ENCODE data around the gene CFAP97D2. TPM values are rescaled to one million over a fixed set of nuclear protein-coding genes. Genes with fewer than 3 reads are reported as not detected.

Gene CFAP97D2
- total and polyA plus RNA-seq, 4 donors = not detected

- 40 to 51% methylated on average over 4 of the region's 4 CpGs for WGBS, 2 donors
- no peaks in the 10 kb centered on the region for H3K27me3 ChIP-seq (ENCODE audit: control insufficient read depth in 1 of 2, insufficient read depth in 2 of 2, low read length in 1 of 2)
- no peak overlapping the region for H3K27ac ChIP-seq (ENCODE audit: low read depth in 1 of 2, low read length in 2 of 2)
- intact Hi-C loops (cut with DNase I) = loop anchor here (5.0 kb wide), 3 partner anchors 162 to 417 kb away; no protein-coding TSS in a partner anchor
- H3K36me3 ChIP-seq (ENCODE audit: control insufficient read depth in 1 of 2, insufficient read depth in 2 of 2, low read length in 1 of 2) = no peaks in the 10 kb centered on the region
- no peaks in the 10 kb centered on the region for H3K4me1 ChIP-seq (ENCODE audit: control insufficient read depth in 1 of 2, insufficient read depth in 2 of 2, low read length in 2 of 2)
- no peaks in the 10 kb centered on the region for H3K9me3 ChIP-seq (ENCODE audit: control insufficient read depth, low read length)
- no peak overlapping the region for H3K4me3 ChIP-seq (ENCODE audit: low read length in 2 of 2)
- DNase-seq (no peak), ATAC-seq (ENCODE audit: low FRiP score) (no peak)
Measured at GRCh38 chr13:114229506-114229905, 50.4 kb downstream of the CFAP97D2 start.

DNA sequence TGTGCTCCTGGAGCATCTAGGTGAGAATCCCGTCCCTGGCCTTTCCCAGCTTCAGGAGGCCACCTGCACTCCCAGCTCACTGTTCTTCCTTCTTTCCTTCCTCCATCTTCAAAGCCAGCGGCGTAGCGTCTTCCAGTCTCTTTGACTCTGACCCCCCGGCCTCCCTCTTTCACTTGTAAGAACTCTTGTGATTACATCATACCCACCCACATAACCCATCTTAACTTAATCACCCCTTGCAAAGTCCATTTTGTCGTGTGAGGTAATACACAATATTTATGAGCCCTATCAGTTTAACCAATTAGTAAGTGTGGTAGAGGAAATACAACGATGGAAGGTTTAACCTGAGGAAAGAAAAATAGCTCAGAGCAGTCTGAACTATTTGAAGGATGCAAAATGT, 51.1 kb downstream of the CFAP97D2 start:
- DNase-seq = no peak
- WGBS, 2 donors = 24 to 29% methylated on average over 7 of the region's 7 CpGs

GRCh38 chr13:114230575-114230974, 51.5 kb downstream of the CFAP97D2 start:
- Histone ChIP-seq H3K27me3 (ENCODE audit: control insufficient read depth in 1 of 2, insufficient read depth in 2 of 2, low read length in 1 of 2) (no peaks in the 10 kb centered on the region), H3K27ac (ENCODE audit: low read depth in 1 of 2, low read length in 2 of 2) (no peak overlapping the region), H3K9me3 (ENCODE audit: control insufficient read depth, low read length) (no peaks in the 10 kb centered on the region), H3K36me3 (ENCODE audit: control insufficient read depth in 1 of 2, insufficient read depth in 2 of 2, low read length in 1 of 2) (no peaks in the 10 kb centered on the region), H3K4me3 (ENCODE audit: low read length in 2 of 2) (no peak overlapping the region), H3K4me1 (ENCODE audit: control insufficient read depth in 1 of 2, insufficient read depth in 2 of 2, low read length in 2 of 2) (no peaks in the 10 kb centered on the region)
- WGBS, 2 donors = 15 to 21% methylated on average over 3 of the region's 3 CpGs
- ATAC-seq (ENCODE audit: low FRiP score) = no peak
- DNase-seq = no peak
- intact Hi-C loops (cut with DNase I) = no loop called here

More for the DNA sequence above, 51.1 kb downstream of the CFAP97D2 start:
- H3K4me3 ChIP-seq (ENCODE audit: low read length in 2 of 2) = no peak overlapping the region
- intact Hi-C loops (cut with DNase I) = no loop called here
- H3K36me3 ChIP-seq (ENCODE audit: control insufficient read depth in 1 of 2, insufficient read depth in 2 of 2, low read length in 1 of 2) = no peaks in the 10 kb centered on the region
- H3K9me3 ChIP-seq (ENCODE audit: control insufficient read depth, low read length) = no peaks in the 10 kb centered on the region
- H3K4me1 ChIP-seq (ENCODE audit: control insufficient read depth in 1 of 2, insufficient read depth in 2 of 2, low read length in 2 of 2) = no peaks in the 10 kb centered on the region
- no peak for ATAC-seq (ENCODE audit: low FRiP score)
- H3K27me3 ChIP-seq (ENCODE audit: control insufficient read depth in 1 of 2, insufficient read depth in 2 of 2, low read length in 1 of 2) = no peaks in the 10 kb centered on the region
- H3K27ac ChIP-seq (ENCODE audit: low read depth in 1 of 2, low read length in 2 of 2) = no peak overlapping the region

DNA sequence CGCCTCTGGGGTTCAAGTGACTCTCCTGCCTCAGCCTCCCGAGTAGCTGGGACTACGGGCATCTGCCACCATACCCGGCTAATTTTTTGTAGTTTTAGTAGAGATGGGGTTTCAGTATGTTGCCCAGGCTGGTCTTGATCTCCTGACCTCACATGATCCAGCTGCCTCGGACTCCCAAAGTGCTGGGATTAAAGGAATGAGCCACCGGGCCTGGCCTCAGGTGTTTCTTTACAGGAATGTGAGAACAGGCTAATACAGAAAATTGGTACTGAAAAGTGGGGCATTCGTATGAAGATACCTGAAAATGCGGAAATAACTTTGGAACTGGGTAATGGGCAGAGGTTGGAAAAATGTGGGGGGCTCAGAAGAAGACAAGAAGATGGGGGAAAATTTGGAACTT, 52.8 kb downstream of the CFAP97D2 start:
- ATAC-seq (ENCODE audit: low FRiP score) (no peak), DNase-seq (no peak)
- Histone ChIP-seq H3K27me3 (ENCODE audit: control insufficient read depth in 1 of 2, insufficient read depth in 2 of 2, low read length in 1 of 2) (no peaks in the 10 kb centered on the region), H3K36me3 (ENCODE audit: control insufficient read depth in 1 of 2, insufficient read depth in 2 of 2, low read length in 1 of 2) (no peaks in the 10 kb centered on the region), H3K9me3 (ENCODE audit: control insufficient read depth, low read length) (no peaks in the 10 kb centered on the region), H3K27ac (ENCODE audit: low read depth in 1 of 2, low read length in 2 of 2) (no peak overlapping the region), H3K4me1 (ENCODE audit: control insufficient read depth in 1 of 2, insufficient read depth in 2 of 2, low read length in 2 of 2) (no peaks in the 10 kb centered on the region), H3K4me3 (ENCODE audit: low read length in 2 of 2) (no peak overlapping the region)
- intact Hi-C loops (cut with DNase I) = no loop called here
- 79 to 83% methylated on average over 8 of the region's 8 CpGs for WGBS, 2 donors

DNA sequence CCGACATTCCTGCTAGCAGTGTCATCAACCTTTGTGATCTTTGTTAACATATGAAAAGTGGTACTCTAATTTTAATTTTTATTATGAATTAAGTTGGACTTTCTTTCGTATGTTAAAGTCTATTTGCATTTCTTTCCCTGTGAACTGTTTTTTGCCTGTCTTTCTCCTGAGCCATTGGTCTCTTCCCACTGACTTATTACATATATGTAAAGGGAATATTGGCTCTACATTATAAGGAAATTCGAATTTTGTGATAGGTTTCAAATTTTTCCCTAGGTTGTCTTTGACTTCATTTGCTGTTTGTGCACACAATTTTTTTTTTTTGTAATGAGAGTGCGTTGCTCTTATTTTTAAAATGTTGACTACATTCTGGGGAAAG, 55.2 kb downstream of the CFAP97D2 start:
- Histone ChIP-seq H3K36me3 (ENCODE audit: control insufficient read depth in 1 of 2, insufficient read depth in 2 of 2, low read length in 1 of 2) (peaks cover 0 to 5% of the 10 kb centered on the region in 2 donors), H3K27me3 (ENCODE audit: control insufficient read depth in 1 of 2, insufficient read depth in 2 of 2, low read length in 1 of 2) (no peaks in the 10 kb centered on the region), H3K9me3 (ENCODE audit: control insufficient read depth, low read length) (no peaks in the 10 kb centered on the region), H3K27ac (ENCODE audit: low read depth in 1 of 2, low read length in 2 of 2) (no peak overlapping the region), H3K4me1 (ENCODE audit: control insufficient read depth in 1 of 2, insufficient read depth in 2 of 2, low read length in 2 of 2) (no peaks in the 10 kb centered on the region), H3K4me3 (ENCODE audit: low read length in 2 of 2) (peak overlapping the region; percentile 21 to 83)
- ATAC-seq (ENCODE audit: low FRiP score) = no peak
- DNase-seq = no peak
- intact Hi-C loops (cut with DNase I) = no loop called here
- 43 to 55% methylated on average over 4 of the region's 4 CpGs for WGBS, 2 donors

DNA sequence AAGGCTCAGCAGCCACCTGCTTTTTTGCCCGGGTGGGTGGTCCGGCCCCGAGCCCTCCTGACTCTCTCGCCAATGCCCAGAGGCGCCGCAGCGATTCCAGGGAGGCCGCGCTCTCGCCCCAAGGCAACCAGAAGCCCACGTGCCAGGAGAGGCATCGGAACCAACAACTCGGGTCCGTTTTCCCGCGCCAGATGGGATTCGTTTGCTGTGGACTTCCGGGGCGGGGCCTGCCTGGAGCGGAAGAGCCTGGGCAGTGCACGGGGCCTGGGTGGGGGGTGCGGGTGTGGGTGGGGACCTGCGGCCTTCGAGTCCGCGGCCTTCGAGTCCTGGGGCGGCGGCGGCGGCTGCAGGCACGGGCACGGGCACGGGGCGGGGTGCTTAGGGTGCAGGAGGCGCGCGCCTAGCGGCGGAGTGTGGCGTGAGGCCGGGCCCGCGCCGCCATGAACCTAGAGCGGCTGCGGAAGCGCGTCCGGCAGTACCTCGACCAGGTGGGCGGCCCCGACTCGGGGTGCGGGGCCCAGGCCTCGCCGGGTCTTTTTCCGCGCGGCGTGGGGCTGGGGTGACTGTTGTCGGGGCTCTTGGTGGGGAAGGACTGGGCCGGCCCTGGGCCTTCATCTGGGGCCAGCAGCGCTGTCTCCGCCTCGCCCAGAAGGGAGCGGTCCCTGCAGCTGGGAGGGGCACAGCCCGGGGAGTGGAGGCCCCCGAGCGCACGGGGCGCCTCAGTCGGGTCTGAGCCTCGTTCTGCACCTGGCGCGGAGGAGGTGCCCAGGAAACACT, 55.8 kb downstream of the CFAP97D2 start, which contains the start of gene CDC16:
Gene CDC16 (plus strand): TSS at position 253 of the 777 bp plus-strand sequence. CDS start 188 bp downstream, at position 441.
- H3K4me1 ChIP-seq (ENCODE audit: control insufficient read depth in 1 of 2, insufficient read depth in 2 of 2, low read length in 2 of 2) = no peaks in the 10 kb centered on the region
- H3K27ac ChIP-seq (ENCODE audit: low read depth in 1 of 2, low read length in 2 of 2) = peak within 1 kb of the TSS in 1 of 2 donors; percentile 47
- no peaks in the 10 kb centered on the region for H3K9me3 ChIP-seq (ENCODE audit: control insufficient read depth, low read length)
- no peaks in the 10 kb centered on the region for H3K27me3 ChIP-seq (ENCODE audit: control insufficient read depth in 1 of 2, insufficient read depth in 2 of 2, low read length in 1 of 2)
- peak; percentile 95 to 96 for DNase-seq
- peak; percentile 97 for ATAC-seq (ENCODE audit: low FRiP score)
- H3K36me3 ChIP-seq (ENCODE audit: control insufficient read depth in 1 of 2, insufficient read depth in 2 of 2, low read length in 1 of 2) = peaks cover 0 to 6% of the 10 kb centered on the region in 2 donors
- peak within 1 kb of the TSS; percentile 83 to 91 for H3K4me3 ChIP-seq (ENCODE audit: low read length in 2 of 2)
- 1% methylated on average over 50 to 76 of the region's 76 CpGs for WGBS, 2 donors
- intact Hi-C loops (cut with DNase I) = no loop called here

- Histone ChIP-seq H3K27ac (ENCODE audit: low read depth in 1 of 2, low read length in 2 of 2) (peak overlapping the region in 1 of 2 donors; percentile 25), H3K36me3 (ENCODE audit: control insufficient read depth in 1 of 2, insufficient read depth in 2 of 2, low read length in 1 of 2) (peaks cover 0 to 6% of the 10 kb centered on the region in 2 donors), H3K27me3 (ENCODE audit: control insufficient read depth in 1 of 2, insufficient read depth in 2 of 2, low read length in 1 of 2) (no peaks in the 10 kb centered on the region), H3K4me3 (ENCODE audit: low read length in 2 of 2) (peak overlapping the region; percentile 83 to 91), H3K4me1 (ENCODE audit: control insufficient read depth in 1 of 2, insufficient read depth in 2 of 2, low read length in 2 of 2) (no peaks in the 10 kb centered on the region), H3K9me3 (ENCODE audit: control insufficient read depth, low read length) (no peaks in the 10 kb centered on the region)
- DNase-seq = no peak
- 4% methylated on average over 10 of the region's 10 CpGs for WGBS, 2 donors
- intact Hi-C loops (cut with DNase I) = no loop called here
- ATAC-seq (ENCODE audit: low FRiP score) = no peak
Measured at GRCh38 chr13:114235697-114236096, 56.6 kb downstream of the CFAP97D2 start.

- Histone ChIP-seq H3K4me3 (ENCODE audit: low read length in 2 of 2) (no peak overlapping the region), H3K36me3 (ENCODE audit: control insufficient read depth in 1 of 2, insufficient read depth in 2 of 2, low read length in 1 of 2) (peaks cover 0 to 7% of the 10 kb centered on the region in 2 donors), H3K27ac (ENCODE audit: low read depth in 1 of 2, low read length in 2 of 2) (no peak overlapping the region), H3K27me3 (ENCODE audit: control insufficient read depth in 1 of 2, insufficient read depth in 2 of 2, low read length in 1 of 2) (no peaks in the 10 kb centered on the region), H3K9me3 (ENCODE audit: control insufficient read depth, low read length) (no peaks in the 10 kb centered on the region), H3K4me1 (ENCODE audit: control insufficient read depth in 1 of 2, insufficient read depth in 2 of 2, low read length in 2 of 2) (no peaks in the 10 kb centered on the region)
- no peak for DNase-seq
- no peak for ATAC-seq (ENCODE audit: low FRiP score)
- intact Hi-C loops (cut with DNase I) = no loop called here
- WGBS, 2 donors = 67 to 69% methylated on average over 4 of the region's 4 CpGs
Measured at GRCh38 chr13:114236227-114236626, 57.2 kb downstream of the CFAP97D2 start.
